GM18519 (cell line): ENCODE measurements around the gene PACS1.
"Not testable (repeated sequence)": the region's sequence is repeated elsewhere in the genome, so short reads cannot be mapped to it uniquely, and the experiment has no call there.

Experiments
- ATAC-seq: cut with Tn5 transposase; IDR thresholded peaks from one replicate; pipeline ENCODE4 v1.9.1; 2021; ENCODE audit warnings: mild to moderate bottlenecking, moderate library complexity; ENCODE audit not compliant: unreplicated experiment, low FRiP score

PACS1 gene

GRCh38 chr11:66106786-66107599 lies 36.9 kb downstream of the PACS1 start:
- ATAC-seq: no peak

- no peak for ATAC-seq
These were observed 37.8 kb downstream of the PACS1 start for GRCh38 chr11:66107600-66108510.

GRCh38 chr11:66109294-66109693 lies 39.2 kb downstream of the PACS1 start:
- ATAC-seq: no peak

GRCh38 chr11:66111158-66111557 lies 41.1 kb downstream of the PACS1 start:
- ATAC-seq: no peak

GRCh38 chr11:66112041-66112491 lies 42.0 kb downstream of the PACS1 start:
- ATAC-seq: no peak

GRCh38 chr11:66112601-66113499 lies 42.8 kb downstream of the PACS1 start:
- no peak for ATAC-seq

GRCh38 chr11:66114957-66115356 lies 44.9 kb downstream of the PACS1 start:
- ATAC-seq: not testable (repeated sequence)

GRCh38 chr11:66115638-66116301 lies 45.7 kb downstream of the PACS1 start:
- no peak for ATAC-seq

- ATAC-seq: no peak
These were observed 46.7 kb downstream of the PACS1 start for GRCh38 chr11:66116576-66117361.

- no peak for ATAC-seq
These were observed 48.8 kb downstream of the PACS1 start for GRCh38 chr11:66118847-66119246.

- no peak for ATAC-seq
These were observed 49.5 kb downstream of the PACS1 start for GRCh38 chr11:66119348-66120133.

- no peak for ATAC-seq
These were observed 51.4 kb downstream of the PACS1 start for GRCh38 chr11:66121466-66121865.

GRCh38 chr11:66123902-66124301 lies 53.8 kb downstream of the PACS1 start:
- no peak for ATAC-seq

GRCh38 chr11:66124564-66124963 lies 54.5 kb downstream of the PACS1 start:
- no peak for ATAC-seq

GRCh38 chr11:66126064-66126463 lies 56.0 kb downstream of the PACS1 start:
- ATAC-seq: no peak

GRCh38 chr11:66126808-66127555 lies 56.9 kb downstream of the PACS1 start:
- ATAC-seq: no peak

- ATAC-seq: no peak
These were observed 60.9 kb downstream of the PACS1 start for GRCh38 chr11:66130978-66131377.
